PC-9 (cell line): Measurements from ENCODE around the gene SMCP.

ENCODE experiments used
- CTCF ChIP-seq: fragments of 200-600 bp; sonication (generic); conservative IDR thresholded peaks from 2 replicates; pipeline ENCODE4 v1.6.1; 2017; ENCODE audit warnings: mixed run types, antibody characterized with exemption, mild to moderate bottlenecking, moderate library complexity
- EZH2 ChIP-seq: fragments of 200-600 bp; sonication (generic); IDR thresholded peaks from 2 replicates; pipeline ENCODE4 v1.8.0; 2017; ENCODE audit warnings: antibody characterized with exemption, low read depth

- TF ChIP-seq CTCF, result peak; percentile 65
- no peak for TF ChIP-seq EZH2
Observed at GRCh38 chr1:152869808-152870419, 8.2 kb upstream of the SMCP start.
